ENCODE results near the gene PHEX.

PHEX gene

DNA sequence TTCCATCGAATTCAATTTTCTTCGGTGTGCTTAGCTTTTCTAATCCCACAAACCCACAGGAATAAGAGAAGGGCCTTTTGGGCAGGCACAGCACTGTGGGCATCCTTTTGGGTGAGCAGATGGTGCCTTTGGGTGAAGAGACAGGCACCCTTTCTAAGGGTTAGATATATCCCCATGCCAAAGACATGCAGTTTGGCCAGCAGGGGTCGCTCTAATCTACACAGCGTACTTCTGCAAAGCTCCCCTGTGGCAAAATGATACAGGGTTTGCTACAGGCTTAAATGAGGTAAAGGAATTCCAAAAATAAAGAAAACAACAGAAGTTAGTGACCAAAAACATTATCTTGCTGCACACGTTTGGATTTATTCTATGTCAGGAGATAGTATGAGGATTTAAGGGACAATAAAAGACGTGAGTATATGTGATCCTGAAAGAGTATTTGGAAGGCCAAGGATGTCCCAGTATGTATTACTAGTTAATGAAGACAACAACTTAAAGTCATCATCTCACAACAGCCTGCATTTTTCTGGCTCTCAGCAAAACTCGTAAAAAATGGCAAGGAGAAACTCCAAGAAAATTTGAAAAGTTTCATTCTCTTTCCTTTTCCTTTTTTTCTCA, 49.5 kb downstream of the PHEX start:
- TF ChIP-seq, protein P1, sequence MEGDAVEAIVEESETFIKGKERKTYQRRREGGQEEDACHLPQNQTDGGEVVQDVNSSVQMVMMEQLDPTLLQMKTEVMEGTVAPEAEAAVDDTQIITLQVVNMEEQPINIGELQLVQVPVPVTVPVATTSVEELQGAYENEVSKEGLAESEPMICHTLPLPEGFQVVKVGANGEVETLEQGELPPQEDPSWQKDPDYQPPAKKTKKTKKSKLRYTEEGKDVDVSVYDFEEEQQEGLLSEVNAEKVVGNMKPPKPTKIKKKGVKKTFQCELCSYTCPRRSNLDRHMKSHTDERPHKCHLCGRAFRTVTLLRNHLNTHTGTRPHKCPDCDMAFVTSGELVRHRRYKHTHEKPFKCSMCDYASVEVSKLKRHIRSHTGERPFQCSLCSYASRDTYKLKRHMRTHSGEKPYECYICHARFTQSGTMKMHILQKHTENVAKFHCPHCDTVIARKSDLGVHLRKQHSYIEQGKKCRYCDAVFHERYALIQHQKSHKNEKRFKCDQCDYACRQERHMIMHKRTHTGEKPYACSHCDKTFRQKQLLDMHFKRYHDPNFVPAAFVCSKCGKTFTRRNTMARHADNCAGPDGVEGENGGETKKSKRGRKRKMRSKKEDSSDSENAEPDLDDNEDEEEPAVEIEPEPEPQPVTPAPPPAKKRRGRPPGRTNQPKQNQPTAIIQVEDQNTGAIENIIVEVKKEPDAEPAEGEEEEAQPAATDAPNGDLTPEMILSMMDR (IDR thresholded peaks at IDR 0.05; ENCODE audit: insufficient read depth, low read length, missing control alignments) = peak; percentile 63
- no peak for DNase-seq (ENCODE audit: low read depth, low spot score)
- H3K4me3 ChIP-seq (ENCODE audit: low read depth, low read length) = no peak overlapping the region
- ChIA-PET CTCF (interaction anchor here (0.6 to 4.6 kb wide), 18 partner anchors 9 to 1546 kb away, joined by 3 to 46 read pairs (median 5); no protein-coding TSS in a partner anchor), POLR2A (no interaction called here)

DNA sequence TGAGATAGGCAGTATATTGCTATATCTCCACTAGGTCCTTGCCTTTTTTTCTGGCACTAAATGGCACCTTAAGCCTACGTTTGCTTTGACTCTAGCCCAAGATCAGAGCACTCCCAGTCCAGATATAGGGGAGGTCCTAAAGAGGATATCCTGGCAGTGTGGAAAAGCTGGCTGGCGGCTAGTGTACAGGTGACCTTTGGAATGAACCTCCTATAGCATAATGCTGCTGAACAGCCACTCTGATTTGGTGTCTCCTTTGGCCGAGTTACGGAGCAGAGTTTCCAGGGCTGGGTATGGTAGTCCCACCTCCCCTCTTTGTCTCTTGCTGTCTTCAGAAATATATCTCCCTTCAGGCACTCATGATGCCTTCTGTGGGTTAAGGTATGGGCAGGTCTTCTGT, 53.9 kb downstream of the PHEX start:
- DNase-seq (ENCODE audit: low read depth, low spot score) = no peak
- POLR2A ChIA-PET = no interaction called here
- CTCF ChIA-PET = no interaction called here
- no peak overlapping the region for H3K4me3 ChIP-seq (ENCODE audit: low read depth, low read length)
- TF ChIP-seq, protein P1 (IDR thresholded peaks at IDR 0.05; ENCODE audit: insufficient read depth, low read length, missing control alignments) = no peak

DNA sequence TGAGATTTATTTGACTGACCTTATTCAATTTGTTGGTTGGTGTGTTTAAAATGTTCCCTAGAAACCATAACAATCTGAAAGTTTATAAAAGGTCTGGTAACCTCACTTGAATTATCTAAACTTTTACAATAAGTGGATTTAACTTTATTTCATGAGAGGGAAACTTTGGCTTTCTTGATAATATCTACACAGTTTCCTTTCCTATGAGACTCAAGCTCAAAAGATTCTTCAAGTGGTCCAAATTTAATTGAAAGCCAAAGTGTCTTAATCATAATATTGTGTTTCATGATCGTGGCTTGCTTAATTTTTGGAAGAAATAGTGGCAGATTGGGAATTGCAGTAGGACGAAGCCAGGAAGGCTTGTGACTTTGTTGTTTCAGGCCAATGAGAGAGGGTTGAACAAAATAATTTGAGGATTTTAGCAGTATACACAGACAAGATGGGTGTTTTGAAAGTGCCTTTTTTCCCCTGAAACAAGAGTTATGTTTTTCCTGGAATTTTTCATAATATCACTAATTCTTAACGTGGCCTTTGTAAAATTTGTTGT, 55.0 kb downstream of the PHEX start:
- TF ChIP-seq, protein P1 (IDR thresholded peaks at IDR 0.05; ENCODE audit: insufficient read depth, low read length, missing control alignments) = no peak
- H3K4me3 ChIP-seq (ENCODE audit: low read depth, low read length) = no peak overlapping the region
- DNase-seq (ENCODE audit: low read depth, low spot score) = no peak
- ChIA-PET CTCF (no interaction called here), POLR2A (no interaction called here)

DNA sequence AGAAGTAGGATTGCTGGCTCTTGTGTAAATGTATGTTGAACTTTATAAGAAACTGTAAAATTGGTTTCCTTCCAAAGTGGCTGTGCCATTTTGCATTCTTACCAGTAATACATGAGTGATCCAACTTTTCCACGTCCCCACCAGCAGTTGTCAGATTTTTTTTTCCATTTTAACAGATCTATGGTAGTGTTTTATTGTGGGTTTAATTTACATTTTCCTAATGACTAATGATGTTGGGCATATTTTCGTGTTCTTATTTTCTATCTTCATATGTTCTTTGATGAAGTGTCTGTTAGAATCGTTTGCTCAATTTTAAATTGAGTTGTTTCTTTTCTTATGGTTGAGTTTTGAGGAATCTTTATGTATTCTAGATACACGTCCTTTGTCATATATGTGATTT, 56.2 kb downstream of the PHEX start:
- TF ChIP-seq, protein P1 (IDR thresholded peaks at IDR 0.05; ENCODE audit: insufficient read depth, low read length, missing control alignments) = no peak
- CTCF ChIA-PET = no interaction called here
- DNase-seq (ENCODE audit: low read depth, low spot score) = no peak
- POLR2A ChIA-PET = no interaction called here
- H3K4me3 ChIP-seq (ENCODE audit: low read depth, low read length) = no peak overlapping the region

DNA sequence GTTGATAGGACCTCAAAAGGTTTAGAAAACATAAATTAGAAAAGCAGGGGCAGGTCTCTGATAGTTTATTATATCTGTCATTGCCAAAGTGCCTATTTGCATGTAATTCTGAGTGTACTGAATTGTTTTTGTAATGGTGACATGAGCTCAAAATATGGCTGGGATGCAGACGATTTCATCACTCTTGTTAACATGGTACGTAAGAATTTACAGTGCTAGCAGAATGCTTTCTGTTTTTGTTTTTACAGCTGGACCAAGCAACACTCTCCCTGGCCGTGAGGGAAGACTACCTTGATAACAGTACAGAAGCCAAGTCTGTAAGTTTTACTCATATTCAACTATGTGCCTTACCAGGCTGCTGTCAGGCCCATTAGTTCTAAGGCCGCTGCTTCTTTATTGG, 58.1 kb downstream of the PHEX start:
- no peak overlapping the region for H3K4me3 ChIP-seq (ENCODE audit: low read depth, low read length)
- CTCF ChIA-PET = interaction anchor here (2.3 kb wide), 1 partner anchor 10 kb away, joined by 10 read pairs; no protein-coding TSS in a partner anchor
- TF ChIP-seq, protein P1 (IDR thresholded peaks at IDR 0.05; ENCODE audit: insufficient read depth, low read length, missing control alignments) = no peak
- POLR2A ChIA-PET = no interaction called here
- peak; percentile 66 for DNase-seq (ENCODE audit: low read depth, low spot score)

DNA sequence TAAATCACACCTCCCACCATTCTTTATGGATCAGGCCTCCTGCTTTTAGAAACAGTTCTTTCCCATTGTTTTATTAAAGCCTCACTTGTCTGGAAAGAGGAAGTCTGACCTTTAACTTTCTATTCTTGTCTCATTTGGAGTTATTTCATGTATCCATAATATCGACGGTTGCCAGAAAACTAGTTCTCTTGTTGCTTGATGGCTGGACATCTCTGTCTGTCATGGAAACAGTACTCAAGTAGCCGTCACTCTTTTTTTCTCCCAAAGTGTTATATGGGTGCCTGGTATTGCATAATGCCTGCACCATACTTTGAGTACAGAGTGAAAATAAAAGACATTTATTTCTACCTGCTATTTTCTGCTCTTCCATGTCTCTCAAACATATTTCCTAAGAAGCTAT, 61.4 kb downstream of the PHEX start:
- POLR2A ChIA-PET = no interaction called here
- H3K4me3 ChIP-seq (ENCODE audit: low read depth, low read length) = no peak overlapping the region
- no peak for DNase-seq (ENCODE audit: low read depth, low spot score)
- TF ChIP-seq, protein P1 (IDR thresholded peaks at IDR 0.05; ENCODE audit: insufficient read depth, low read length, missing control alignments) = no peak
- CTCF ChIA-PET = interaction anchor here (3.9 kb wide), 1 partner anchor 12 kb away, joined by 19 read pairs; no protein-coding TSS in a partner anchor

All from AG04449 (cell line).